HAP-1 (cell line): ENCODE results near the gene WDPCP.
A peak's percentile ranks its signal among the peaks of the same experiment; 100 is the strongest.
"Not testable (repeated sequence)": the region's sequence is repeated elsewhere in the genome, so short reads cannot be mapped to it uniquely, and the experiment has no call there.

Source experiments
- DNase-seq, 2 experiments: peaks; one replicate each; pipeline ENCODE4 v3.0.0-alpha.2; 2016 to 2020; ENCODE audit warnings: low spot score in 2 of 2
- H3K27me3 ChIP-seq: fragments of 250-450 bp; sonication (Bioruptor Pico); 2 replicates; pipeline ENCODE4 v1.5.1; 2020; ENCODE audit warnings: low read depth, mild to moderate bottlenecking, moderate library complexity
- H3K36me3 ChIP-seq: fragments of 250-450 bp; sonication (Bioruptor Pico); replicated peaks from 2 replicates; pipeline ENCODE4 v1.5.1; 2020; ENCODE audit warnings: mild to moderate bottlenecking
- H3K4me1 ChIP-seq: fragments of 250-450 bp; sonication (Bioruptor Pico); 2 replicates; pipeline ENCODE4 v1.5.1; 2020; ENCODE audit warnings: mild to moderate bottlenecking
- H3K4me3 ChIP-seq: fragments of 250-450 bp; sonication (Bioruptor Pico); 2 replicates; pipeline ENCODE4 v1.5.1; 2020; ENCODE audit warnings: mild to moderate bottlenecking, moderate library complexity
- H3K9me3 ChIP-seq: fragments of 250-450 bp; sonication (Bioruptor Pico); 2 replicates; pipeline ENCODE4 v1.5.1; 2020; ENCODE audit warnings: mild to moderate bottlenecking, moderate library complexity
- in situ Hi-C: fragments of 300-500 bp; cut with MboI; formaldehyde crosslinking; loops from 3 replicates; pipeline ENCODE4 v1.14.3; 2020; ENCODE audit warnings: low sequenced_read_pairs, inconsistent platforms, mixed read lengths

WDPCP gene

GRCh38 chr2:63379451-63379850, 208.8 kb downstream of the WDPCP start:
- Histone ChIP-seq H3K4me1 (no peaks in the 10 kb centered on the region), H3K9me3 (no peaks in the 10 kb centered on the region), H3K36me3 (no peaks in the 10 kb centered on the region), H3K27me3 (no peaks in the 10 kb centered on the region), H3K4me3 (no peak overlapping the region)
- DNase-seq = no peak
- in situ Hi-C loops = no loop called here

GRCh38 chr2:63378589-63378988, 209.7 kb downstream of the WDPCP start:
- no peaks in the 10 kb centered on the region for H3K4me1 ChIP-seq
- in situ Hi-C loops = no loop called here
- no peaks in the 10 kb centered on the region for H3K36me3 ChIP-seq
- DNase-seq = no peak
- no peaks in the 10 kb centered on the region for H3K27me3 ChIP-seq
- no peaks in the 10 kb centered on the region for H3K9me3 ChIP-seq
- H3K4me3 ChIP-seq = no peak overlapping the region

- H3K27me3 ChIP-seq = no peaks in the 10 kb centered on the region
- no peak for DNase-seq
- H3K9me3 ChIP-seq = no peaks in the 10 kb centered on the region
- H3K4me1 ChIP-seq = no peaks in the 10 kb centered on the region
- in situ Hi-C loops = no loop called here
- H3K4me3 ChIP-seq = no peak overlapping the region
- no peaks in the 10 kb centered on the region for H3K36me3 ChIP-seq
Measured at GRCh38 chr2:63374341-63374740, 213.9 kb downstream of the WDPCP start.

- Histone ChIP-seq H3K27me3 (no peaks in the 10 kb centered on the region), H3K4me1 (no peaks in the 10 kb centered on the region), H3K4me3 (no peak overlapping the region), H3K36me3 (no peaks in the 10 kb centered on the region), H3K9me3 (no peaks in the 10 kb centered on the region)
- in situ Hi-C loops = no loop called here
- DNase-seq = no peak
Measured at GRCh38 chr2:63372549-63372948, 215.7 kb downstream of the WDPCP start.

- no peaks in the 10 kb centered on the region; the same call in 1 of the 2 replicates for H3K36me3 ChIP-seq
- H3K27me3 ChIP-seq = no peaks in the 10 kb centered on the region
- DNase-seq = no peak
- in situ Hi-C loops = no loop called here
- no peaks in the 10 kb centered on the region for H3K9me3 ChIP-seq
- H3K4me1 ChIP-seq = no peaks in the 10 kb centered on the region; the same call in 1 of the 2 replicates
- no peak overlapping the region for H3K4me3 ChIP-seq
Measured at GRCh38 chr2:63369146-63369545, 219.1 kb downstream of the WDPCP start.

GRCh38 chr2:63364866-63365265, 223.4 kb downstream of the WDPCP start:
- H3K36me3 ChIP-seq = no peaks in the 10 kb centered on the region; the same call in 1 of the 2 replicates
- DNase-seq = peak in 1 of 2 experiments; percentile 10
- no peaks in the 10 kb centered on the region for H3K9me3 ChIP-seq
- no peak overlapping the region for H3K4me3 ChIP-seq
- no peaks in the 10 kb centered on the region for H3K27me3 ChIP-seq
- in situ Hi-C loops = no loop called here
- H3K4me1 ChIP-seq = no peaks in the 10 kb centered on the region; the same call in 1 of the 2 replicates

- in situ Hi-C loops, H3K36me3 ChIP-seq, H3K9me3 ChIP-seq: not testable (repeated sequence)
Measured at GRCh38 chr2:63357722-63358121, 230.6 kb downstream of the WDPCP start.

GRCh38 chr2:63347361-63347760, 240.9 kb downstream of the WDPCP start:
- Histone ChIP-seq H3K9me3 (no peaks in the 10 kb centered on the region; the same call in 1 of the 2 replicates), H3K27me3 (no peaks in the 10 kb centered on the region), H3K36me3 (no peaks in the 10 kb centered on the region), H3K4me1 (no peaks in the 10 kb centered on the region), H3K4me3 (no peak overlapping the region)
- DNase-seq = no peak
- in situ Hi-C loops = no loop called here

More at GRCh38 chr2:63357722-63358121, 230.6 kb downstream of the WDPCP start:
- H3K4me3 ChIP-seq, DNase-seq, H3K4me1 ChIP-seq, H3K27me3 ChIP-seq: not testable (repeated sequence)

- Histone ChIP-seq H3K4me1 (no peaks in the 10 kb centered on the region), H3K36me3 (no peaks in the 10 kb centered on the region), H3K27me3 (no peaks in the 10 kb centered on the region), H3K4me3 (no peak overlapping the region), H3K9me3 (no peaks in the 10 kb centered on the region; the same call in 1 of the 2 replicates)
- in situ Hi-C loops = no loop called here
- no peak for DNase-seq
Measured at GRCh38 chr2:63346411-63346810, 241.9 kb downstream of the WDPCP start.

- no peaks in the 10 kb centered on the region for H3K36me3 ChIP-seq
- no peak overlapping the region for H3K4me3 ChIP-seq
- in situ Hi-C loops = no loop called here
- H3K27me3 ChIP-seq = no peaks in the 10 kb centered on the region
- DNase-seq = no peak
- no peaks in the 10 kb centered on the region for H3K4me1 ChIP-seq
- H3K9me3 ChIP-seq = no peaks in the 10 kb centered on the region; the same call in 1 of the 2 replicates
Measured at GRCh38 chr2:63345285-63345633, 243.0 kb downstream of the WDPCP start.

GRCh38 chr2:63344575-63345284, 243.5 kb downstream of the WDPCP start:
- in situ Hi-C loops = no loop called here
- no peaks in the 10 kb centered on the region for H3K27me3 ChIP-seq
- no peak overlapping the region for H3K4me3 ChIP-seq
- H3K4me1 ChIP-seq = no peaks in the 10 kb centered on the region
- no peak for DNase-seq
- H3K36me3 ChIP-seq = no peaks in the 10 kb centered on the region
- no peaks in the 10 kb centered on the region; the same call in 1 of the 2 replicates for H3K9me3 ChIP-seq

GRCh38 chr2:63343397-63344109, 244.7 kb downstream of the WDPCP start:
- in situ Hi-C loops = no loop called here
- no peaks in the 10 kb centered on the region; the same call in 1 of the 2 replicates for H3K9me3 ChIP-seq

GRCh38 chr2:63340443-63340842, 247.8 kb downstream of the WDPCP start:
- H3K36me3 ChIP-seq = no peaks in the 10 kb centered on the region
- no peaks in the 10 kb centered on the region; the same call in 1 of the 2 replicates for H3K9me3 ChIP-seq
- in situ Hi-C loops = no loop called here
- no peak for DNase-seq
- H3K4me1 ChIP-seq = peaks cover 2% of the 10 kb centered on the region; the same call in 1 of the 2 replicates
- no peaks in the 10 kb centered on the region for H3K27me3 ChIP-seq
- H3K4me3 ChIP-seq = no peak overlapping the region

More at GRCh38 chr2:63343397-63344109, 244.7 kb downstream of the WDPCP start:
- no peaks in the 10 kb centered on the region for H3K36me3 ChIP-seq
- no peak for DNase-seq
- no peaks in the 10 kb centered on the region for H3K27me3 ChIP-seq
- no peaks in the 10 kb centered on the region for H3K4me1 ChIP-seq
- no peak overlapping the region for H3K4me3 ChIP-seq

- peaks cover 8% of the 10 kb centered on the region for H3K4me1 ChIP-seq
- no peaks in the 10 kb centered on the region for H3K36me3 ChIP-seq
- no peaks in the 10 kb centered on the region for H3K9me3 ChIP-seq
- in situ Hi-C loops = no loop called here
- H3K4me3 ChIP-seq = no peak overlapping the region
- DNase-seq = peak in 1 of 2 experiments; percentile 22
- no peaks in the 10 kb centered on the region for H3K27me3 ChIP-seq
Measured at GRCh38 chr2:63334910-63335309, 253.4 kb downstream of the WDPCP start.
